ENCODE measurements around the gene STAT6. TPM values are rescaled to one million over a fixed set of nuclear protein-coding genes. Genes with fewer than 3 reads are reported as not detected.

STAT6 gene
- total and polyA plus RNA-seq, 8 donors = 137 to 237 (median 173) TPM

DNA sequence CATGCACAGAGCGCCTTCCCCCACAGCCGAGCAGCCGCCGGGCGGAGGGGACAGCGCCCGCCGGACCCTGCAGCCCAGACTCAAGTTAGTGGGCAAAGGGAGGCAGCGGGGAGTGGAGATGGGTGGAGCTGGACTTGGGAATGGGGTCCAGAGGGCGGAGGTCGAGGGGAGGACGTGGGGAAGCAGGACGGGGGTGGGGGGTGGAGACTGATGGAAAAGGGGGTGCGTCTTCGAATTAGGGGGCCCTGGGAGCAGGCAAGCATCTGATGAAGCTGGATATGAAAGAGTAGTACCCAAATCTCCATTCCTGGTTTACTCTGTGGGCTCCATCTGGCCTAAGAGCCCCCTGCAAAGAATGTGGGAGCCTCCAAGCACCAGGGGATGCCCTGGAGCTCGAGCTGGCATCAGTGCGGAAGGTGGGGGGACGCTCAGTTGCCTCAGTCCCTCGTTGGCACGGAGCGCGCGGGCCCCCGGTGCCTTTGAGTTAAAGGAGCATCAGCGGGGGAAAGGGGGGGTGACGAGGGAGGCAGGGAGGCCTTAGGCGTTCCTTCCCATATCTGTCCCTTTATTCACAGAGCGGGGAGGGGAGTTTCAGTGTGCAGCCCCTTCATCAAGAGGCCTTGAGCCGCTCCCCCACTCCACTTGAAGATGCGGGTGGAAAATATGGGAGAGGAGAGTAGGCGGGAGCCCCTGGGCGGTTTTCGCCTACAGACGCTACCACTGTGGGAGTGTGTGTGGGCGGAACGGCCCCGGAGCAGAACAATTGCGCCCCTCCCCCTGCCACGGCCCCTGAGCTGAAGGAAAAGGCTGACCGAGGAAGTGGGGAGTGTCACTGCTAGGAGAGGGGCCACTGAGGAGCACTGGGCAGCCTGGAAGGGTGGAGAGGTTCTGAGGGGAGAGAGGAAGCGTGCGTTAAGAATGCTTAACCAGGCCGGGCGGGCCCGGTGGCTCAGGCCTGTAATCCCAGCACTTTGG, 21.6 kb downstream of the STAT6 start:
- peak; percentile 13 for ATAC-seq
- Histone ChIP-seq H3K36me3 (peaks cover 0 to 31% of the 10 kb centered on the region in 2 donors), H3K4me1 (peaks cover 38 to 75% of the 10 kb centered on the region in 2 donors), H3K27me3 (peaks cover 0 to 6% of the 10 kb centered on the region in 2 donors), H3K9me3 (no peaks in the 10 kb centered on the region), H3K27ac (peak overlapping the region; percentile 97 to 100), H3K4me3 (peak overlapping the region; percentile 80 to 87)
- TF ChIP-seq, protein P1, sequence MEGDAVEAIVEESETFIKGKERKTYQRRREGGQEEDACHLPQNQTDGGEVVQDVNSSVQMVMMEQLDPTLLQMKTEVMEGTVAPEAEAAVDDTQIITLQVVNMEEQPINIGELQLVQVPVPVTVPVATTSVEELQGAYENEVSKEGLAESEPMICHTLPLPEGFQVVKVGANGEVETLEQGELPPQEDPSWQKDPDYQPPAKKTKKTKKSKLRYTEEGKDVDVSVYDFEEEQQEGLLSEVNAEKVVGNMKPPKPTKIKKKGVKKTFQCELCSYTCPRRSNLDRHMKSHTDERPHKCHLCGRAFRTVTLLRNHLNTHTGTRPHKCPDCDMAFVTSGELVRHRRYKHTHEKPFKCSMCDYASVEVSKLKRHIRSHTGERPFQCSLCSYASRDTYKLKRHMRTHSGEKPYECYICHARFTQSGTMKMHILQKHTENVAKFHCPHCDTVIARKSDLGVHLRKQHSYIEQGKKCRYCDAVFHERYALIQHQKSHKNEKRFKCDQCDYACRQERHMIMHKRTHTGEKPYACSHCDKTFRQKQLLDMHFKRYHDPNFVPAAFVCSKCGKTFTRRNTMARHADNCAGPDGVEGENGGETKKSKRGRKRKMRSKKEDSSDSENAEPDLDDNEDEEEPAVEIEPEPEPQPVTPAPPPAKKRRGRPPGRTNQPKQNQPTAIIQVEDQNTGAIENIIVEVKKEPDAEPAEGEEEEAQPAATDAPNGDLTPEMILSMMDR (IDR thresholded peaks at IDR 0.05) = no peak
- DNase-seq = peak; percentile 65 to 90 (median 85)
- intact Hi-C loops (cut with DNase I) = no loop called here

DNA sequence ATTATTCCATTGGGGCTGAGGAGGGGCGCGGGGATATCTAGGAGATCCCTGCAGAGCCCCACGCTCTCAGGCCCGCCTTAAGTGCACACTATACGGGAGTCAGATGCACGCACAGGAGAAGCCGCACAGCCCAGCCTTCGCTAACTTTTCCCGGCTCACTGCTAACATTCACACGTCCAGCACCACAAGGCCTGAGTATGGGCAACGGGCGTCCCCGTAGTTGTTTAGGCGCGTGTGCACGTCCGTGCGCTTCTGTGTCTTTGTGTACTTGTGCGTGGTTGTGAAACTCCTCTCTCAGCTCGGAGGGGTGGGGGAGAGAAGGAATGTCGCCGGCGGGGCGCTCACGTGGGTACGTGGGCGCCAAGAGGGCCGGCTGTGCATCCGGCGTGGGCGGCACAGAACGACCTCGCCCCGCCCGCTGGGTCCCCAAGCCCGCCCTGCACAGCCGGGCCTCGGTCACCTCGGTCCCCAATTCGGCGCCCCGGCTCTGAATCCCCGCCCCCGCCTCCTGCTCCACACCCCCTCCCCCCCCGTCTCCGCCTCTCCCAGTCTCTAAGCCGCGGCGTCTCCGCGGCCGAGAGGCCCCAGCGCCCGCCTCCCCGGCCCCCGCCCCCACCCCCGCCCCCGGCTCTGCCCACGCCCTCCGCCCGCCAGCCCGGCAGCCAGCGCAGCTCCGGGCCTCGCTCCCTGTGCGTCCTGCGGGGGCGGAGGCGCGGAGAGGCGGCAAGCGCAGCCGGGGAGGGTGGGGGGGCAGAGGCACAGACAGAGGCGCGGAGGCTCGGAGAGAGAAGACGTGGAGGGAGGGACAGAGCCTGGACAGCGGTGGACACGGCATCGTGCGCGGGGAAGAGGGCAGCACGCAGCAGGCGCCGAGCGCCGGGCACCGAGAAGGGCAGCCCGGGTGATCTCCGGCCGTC, 22.6 kb downstream of the STAT6 start, which contains the start of gene NAB2:
NAB2 (plus strand) TSS at position 761 of the 917 bp plus-strand sequence. CDS start 158 bp downstream, outside the sequence.
- ATAC-seq (peak; percentile 65), DNase-seq (peak; percentile 95 to 99 (median 98))
- Histone ChIP-seq H3K27ac (peak within 1 kb of the TSS; percentile 97 to 100), H3K27me3 (peaks cover 0 to 6% of the 10 kb centered on the region in 2 donors), H3K9me3 (no peaks in the 10 kb centered on the region), H3K36me3 (peaks cover 0 to 28% of the 10 kb centered on the region in 2 donors), H3K4me1 (peaks cover 30 to 65% of the 10 kb centered on the region in 2 donors), H3K4me3 (peak within 1 kb of the TSS; percentile 80 to 87)
- TF ChIP-seq, protein P1 (IDR thresholded peaks at IDR 0.05) = no peak
- intact Hi-C loops (cut with DNase I) = no loop called here

DNA sequence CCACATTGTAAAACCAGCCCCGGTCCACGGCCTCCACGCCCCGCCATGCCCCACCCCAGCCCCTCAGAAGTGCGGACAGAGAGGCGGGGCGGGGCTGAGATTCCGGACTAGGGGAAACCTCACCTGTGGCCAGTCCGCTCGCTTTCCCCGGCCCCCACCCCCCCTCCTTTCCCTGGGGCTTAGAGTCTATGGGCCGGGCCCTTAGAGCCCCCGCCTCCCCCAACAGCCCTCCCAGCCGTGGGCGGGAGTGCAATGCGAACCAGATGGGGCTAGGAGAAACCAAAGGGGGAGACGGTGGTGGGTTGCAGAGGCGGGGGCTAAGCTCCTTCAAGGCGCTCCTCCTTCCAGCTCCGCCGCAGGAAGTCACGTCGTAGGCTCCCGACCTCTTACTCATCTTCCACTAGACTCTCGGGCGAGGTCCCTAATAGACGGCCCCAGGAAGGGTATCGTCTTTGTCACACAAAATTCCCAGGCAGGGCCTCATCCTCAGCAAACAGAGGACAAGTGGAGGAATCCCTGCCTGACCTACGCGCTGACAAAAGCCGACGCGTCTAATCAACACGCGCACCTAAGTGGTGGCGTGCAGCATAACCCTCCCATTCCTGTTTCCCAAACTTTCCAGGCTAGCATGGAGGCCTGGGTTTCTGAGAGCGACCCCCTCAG, 23.3 kb downstream of the STAT6 start:
- intact Hi-C loops (cut with DNase I) = no loop called here
- peaks cover 0 to 6% of the 10 kb centered on the region in 2 donors for H3K27me3 ChIP-seq
- peaks cover 0 to 20% of the 10 kb centered on the region in 2 donors for H3K36me3 ChIP-seq
- ATAC-seq (peak; percentile 60), DNase-seq (peak; percentile 92 to 98 (median 93))
- H3K4me1 ChIP-seq = peaks cover 26 to 57% of the 10 kb centered on the region in 2 donors
- H3K27ac ChIP-seq = peak overlapping the region; percentile 97 to 100
- TF ChIP-seq, protein P1 (IDR thresholded peaks at IDR 0.05) = no peak
- H3K4me3 ChIP-seq = peak overlapping the region; percentile 79 to 80
- no peaks in the 10 kb centered on the region for H3K9me3 ChIP-seq

DNA sequence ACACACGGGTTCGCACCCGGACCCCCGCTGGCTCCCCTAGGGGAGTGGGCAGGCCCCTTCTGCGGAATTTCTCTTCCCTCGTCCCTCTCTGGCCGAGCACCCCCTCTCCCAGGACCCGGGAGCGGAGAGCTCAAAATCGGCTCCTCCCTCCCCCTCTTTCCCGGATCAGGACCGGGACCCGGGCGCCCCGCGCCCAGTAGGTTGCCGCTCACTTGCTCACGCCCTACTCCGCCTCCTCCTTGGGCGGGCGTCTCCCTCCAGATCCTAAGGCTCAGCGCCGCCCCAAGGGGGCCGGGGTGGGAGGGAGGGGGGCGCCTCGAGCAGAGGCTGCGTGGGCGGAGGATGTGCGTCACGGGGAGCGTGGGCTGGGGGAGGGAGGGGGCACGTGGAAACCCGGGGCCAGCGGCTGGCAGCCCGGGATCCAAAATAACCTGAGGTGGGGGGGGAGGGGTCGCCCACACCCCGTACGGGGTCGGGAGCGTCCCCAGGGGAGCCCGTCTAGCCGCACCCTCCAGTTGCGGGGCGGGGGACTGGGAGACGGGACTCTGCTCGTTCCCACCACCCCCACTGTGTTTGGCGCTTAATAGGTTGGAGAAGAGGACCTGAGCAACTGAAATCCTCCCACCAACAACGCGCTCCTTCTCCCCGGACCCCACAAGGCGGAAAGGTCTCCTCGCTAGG, 24.0 kb downstream of the STAT6 start:
- DNase-seq (peak; percentile 81 to 96 (median 94)), ATAC-seq (peak; percentile 65)
- intact Hi-C loops (cut with DNase I) = no loop called here
- TF ChIP-seq, protein P1 (IDR thresholded peaks at IDR 0.05) = no peak
- Histone ChIP-seq H3K27ac (peak overlapping the region; percentile 97 to 100), H3K9me3 (no peaks in the 10 kb centered on the region), H3K27me3 (peaks cover 0 to 6% of the 10 kb centered on the region in 2 donors), H3K4me1 (peaks cover 26 to 51% of the 10 kb centered on the region in 2 donors), H3K4me3 (peak overlapping the region; percentile 79 to 80), H3K36me3 (peaks cover 0 to 14% of the 10 kb centered on the region in 2 donors)

Measured in left lung (tissue), 10 donors.